ENCODE results near the gene NUDT1.

NUDT1 gene

DNA sequence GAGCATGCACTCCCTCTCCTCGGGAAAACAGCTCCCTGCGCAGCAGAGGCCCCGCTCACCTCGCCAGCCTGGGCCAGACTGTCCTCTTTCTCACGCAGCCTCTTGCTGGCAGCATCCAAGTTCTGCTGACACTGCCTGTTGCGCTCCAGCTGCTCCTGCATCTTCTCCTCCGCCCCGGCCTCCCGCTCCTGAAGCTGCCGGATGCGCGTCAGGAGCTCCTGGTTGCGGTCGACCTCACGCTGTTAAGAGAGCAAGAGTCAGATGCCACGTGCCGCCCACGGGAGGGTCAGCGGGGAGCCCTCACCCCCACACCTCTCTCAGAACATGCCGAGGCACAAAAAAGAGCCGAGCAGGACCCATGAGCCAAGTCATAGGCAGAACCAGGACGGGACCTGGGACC is 19.5 kb upstream of the NUDT1 start:
- no peaks in the 10 kb centered on the region for H3K27me3 ChIP-seq (ENCODE audit: insufficient read depth, low read length)
- H3K9me3 ChIP-seq (ENCODE audit: low read length) = no peaks in the 10 kb centered on the region
- H3F3A ChIP-seq (ENCODE audit: insufficient read depth, low read length) = no peaks in the 10 kb centered on the region
- no peaks in the 10 kb centered on the region for H3K79me2 ChIP-seq (ENCODE audit: insufficient read depth, low read length)
- H3K4me3 ChIP-seq (ENCODE audit: low read depth, low read length, poor library complexity, severe bottlenecking) = no peak overlapping the region
- H3K27ac ChIP-seq (ENCODE audit: low read depth, low read length, poor library complexity, severe bottlenecking) = no peak overlapping the region
- H3K36me3 ChIP-seq (ENCODE audit: insufficient read depth, low read length) = peaks cover 75% of the 10 kb centered on the region
- no peaks in the 10 kb centered on the region for H4K20me1 ChIP-seq (ENCODE audit: insufficient read depth, low read length)
- H2AFZ ChIP-seq (ENCODE audit: low read length) = no peak overlapping the region
- no peaks in the 10 kb centered on the region for H3K9me2 ChIP-seq (ENCODE audit: low read depth, low read length)
- TF ChIP-seq, protein P1, sequence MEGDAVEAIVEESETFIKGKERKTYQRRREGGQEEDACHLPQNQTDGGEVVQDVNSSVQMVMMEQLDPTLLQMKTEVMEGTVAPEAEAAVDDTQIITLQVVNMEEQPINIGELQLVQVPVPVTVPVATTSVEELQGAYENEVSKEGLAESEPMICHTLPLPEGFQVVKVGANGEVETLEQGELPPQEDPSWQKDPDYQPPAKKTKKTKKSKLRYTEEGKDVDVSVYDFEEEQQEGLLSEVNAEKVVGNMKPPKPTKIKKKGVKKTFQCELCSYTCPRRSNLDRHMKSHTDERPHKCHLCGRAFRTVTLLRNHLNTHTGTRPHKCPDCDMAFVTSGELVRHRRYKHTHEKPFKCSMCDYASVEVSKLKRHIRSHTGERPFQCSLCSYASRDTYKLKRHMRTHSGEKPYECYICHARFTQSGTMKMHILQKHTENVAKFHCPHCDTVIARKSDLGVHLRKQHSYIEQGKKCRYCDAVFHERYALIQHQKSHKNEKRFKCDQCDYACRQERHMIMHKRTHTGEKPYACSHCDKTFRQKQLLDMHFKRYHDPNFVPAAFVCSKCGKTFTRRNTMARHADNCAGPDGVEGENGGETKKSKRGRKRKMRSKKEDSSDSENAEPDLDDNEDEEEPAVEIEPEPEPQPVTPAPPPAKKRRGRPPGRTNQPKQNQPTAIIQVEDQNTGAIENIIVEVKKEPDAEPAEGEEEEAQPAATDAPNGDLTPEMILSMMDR (IDR thresholded peaks at IDR 0.05; ENCODE audit: low read length) = no peak
- TF ChIP-seq EZH2 (IDR thresholded peaks at IDR 0.05; ENCODE audit: borderline replicate concordance, low read length) = no peak
- H3K4me1 ChIP-seq (ENCODE audit: insufficient read depth, low read length, severe bottlenecking) = no peaks in the 10 kb centered on the region
- H3K9ac ChIP-seq (ENCODE audit: low read length) = no peak overlapping the region
- no peak overlapping the region for H3K4me2 ChIP-seq (ENCODE audit: low read length)

DNA sequence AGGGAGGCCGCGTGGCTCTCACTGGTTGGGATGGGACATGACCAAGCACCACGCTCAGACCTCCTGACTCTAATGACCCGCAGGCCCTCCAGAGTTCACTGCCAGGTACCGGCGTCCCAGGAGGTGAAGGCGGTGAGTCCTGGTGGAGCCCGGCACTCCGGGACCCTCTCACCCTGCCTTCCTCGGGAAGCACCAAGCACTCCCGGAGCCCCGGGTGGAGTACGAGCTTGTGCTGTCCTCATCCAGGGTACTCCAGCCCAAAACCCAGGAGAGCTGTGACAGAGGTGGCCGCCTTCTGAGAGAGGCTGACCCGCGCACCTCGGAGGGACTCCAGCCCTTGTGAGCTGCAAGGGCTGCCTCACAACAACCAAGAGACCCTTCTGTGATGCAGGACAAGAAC is 18.7 kb upstream of the NUDT1 start:
- Histone ChIP-seq H3K4me1 (ENCODE audit: insufficient read depth, low read length, severe bottlenecking) (no peaks in the 10 kb centered on the region), H3K4me3 (ENCODE audit: low read depth, low read length, poor library complexity, severe bottlenecking) (no peak overlapping the region), H3K9ac (ENCODE audit: low read length) (no peak overlapping the region), H3F3A (ENCODE audit: insufficient read depth, low read length) (no peaks in the 10 kb centered on the region), H3K36me3 (ENCODE audit: insufficient read depth, low read length) (peaks cover 75% of the 10 kb centered on the region), H3K27me3 (ENCODE audit: insufficient read depth, low read length) (no peaks in the 10 kb centered on the region), H4K20me1 (ENCODE audit: insufficient read depth, low read length) (no peaks in the 10 kb centered on the region), H3K27ac (ENCODE audit: low read depth, low read length, poor library complexity, severe bottlenecking) (no peak overlapping the region), H2AFZ (ENCODE audit: low read length) (no peak overlapping the region), H3K4me2 (ENCODE audit: low read length) (no peak overlapping the region), H3K9me2 (ENCODE audit: low read depth, low read length) (no peaks in the 10 kb centered on the region), H3K79me2 (ENCODE audit: insufficient read depth, low read length) (no peaks in the 10 kb centered on the region), H3K9me3 (ENCODE audit: low read length) (no peaks in the 10 kb centered on the region)
- TF ChIP-seq, protein P1 (IDR thresholded peaks at IDR 0.05; ENCODE audit: low read length) = no peak
- no peak for TF ChIP-seq EZH2 (IDR thresholded peaks at IDR 0.05; ENCODE audit: borderline replicate concordance, low read length)

DNA sequence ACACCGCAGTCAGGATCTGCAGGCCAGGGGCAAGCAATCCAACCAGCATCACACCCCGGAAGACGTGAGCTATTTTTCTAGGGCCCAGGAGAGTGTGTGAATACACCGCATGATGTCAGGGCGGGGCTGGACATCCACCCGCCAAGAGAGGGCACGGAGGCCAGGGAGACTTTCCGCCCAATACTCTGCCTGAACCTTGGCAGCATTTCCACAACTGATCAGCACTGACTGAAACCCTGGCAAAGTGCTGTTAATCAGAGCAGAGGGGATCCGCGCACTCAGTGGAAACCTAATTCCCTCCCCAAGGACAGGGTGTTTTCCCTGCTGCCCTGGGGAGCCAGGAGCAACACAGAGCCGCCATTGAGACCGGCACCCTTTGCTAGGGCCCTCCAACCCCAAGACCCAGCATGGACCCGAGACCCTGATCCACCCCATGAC is 17.5 kb upstream of the NUDT1 start:
- Histone ChIP-seq H3K79me2 (ENCODE audit: insufficient read depth, low read length) (no peaks in the 10 kb centered on the region), H3K36me3 (ENCODE audit: insufficient read depth, low read length) (peaks cover 78% of the 10 kb centered on the region)

More for the DNA sequence above, 17.5 kb upstream of the NUDT1 start:
- H3K4me2 ChIP-seq (ENCODE audit: low read length) = no peak overlapping the region
- no peaks in the 10 kb centered on the region for H3K9me3 ChIP-seq (ENCODE audit: low read length)
- no peaks in the 10 kb centered on the region for H3K9me2 ChIP-seq (ENCODE audit: low read depth, low read length)
- H3K4me1 ChIP-seq (ENCODE audit: insufficient read depth, low read length, severe bottlenecking) = no peaks in the 10 kb centered on the region
- no peak overlapping the region for H3K9ac ChIP-seq (ENCODE audit: low read length)
- H3K27ac ChIP-seq (ENCODE audit: low read depth, low read length, poor library complexity, severe bottlenecking) = no peak overlapping the region
- TF ChIP-seq, protein P1 (IDR thresholded peaks at IDR 0.05; ENCODE audit: low read length) = no peak
- no peak for TF ChIP-seq EZH2 (IDR thresholded peaks at IDR 0.05; ENCODE audit: borderline replicate concordance, low read length)
- no peak overlapping the region for H3K4me3 ChIP-seq (ENCODE audit: low read depth, low read length, poor library complexity, severe bottlenecking)
- no peaks in the 10 kb centered on the region for H4K20me1 ChIP-seq (ENCODE audit: insufficient read depth, low read length)
- H3K27me3 ChIP-seq (ENCODE audit: insufficient read depth, low read length) = no peaks in the 10 kb centered on the region
- no peaks in the 10 kb centered on the region for H3F3A ChIP-seq (ENCODE audit: insufficient read depth, low read length)
- H2AFZ ChIP-seq (ENCODE audit: low read length) = no peak overlapping the region
